ENCODE data around the gene CHSY1.

CHSY1 gene

GRCh38 chr15:101174152-101174920 is 77.5 kb downstream of the CHSY1 start:
- TF ChIP-seq TAF1 (IDR thresholded peaks at IDR 0.05; ENCODE audit: borderline replicate concordance, insufficient read depth, low read length) (no peak), POLR2AphosphoS5 (IDR thresholded peaks at IDR 0.05; ENCODE audit: low read depth, low read length) (no peak), REST (IDR thresholded peaks at IDR 0.05; ENCODE audit: insufficient read depth in 1 of 2, low read depth in 2 of 2, low read length in 2 of 2) (no peak), FOXP2 (optimal IDR thresholded peaks at IDR 0.05; ENCODE audit: borderline replicate concordance, extremely low read depth, extremely low read length, insufficient read depth) (no peak)

GRCh38 chr15:101173233-101174119 is 78.4 kb downstream of the CHSY1 start:
- TF ChIP-seq SIN3A (IDR thresholded peaks at IDR 0.05; ENCODE audit: borderline replicate concordance, insufficient read depth, low read length), result no peak
- TF ChIP-seq TAF1 (IDR thresholded peaks at IDR 0.05; ENCODE audit: borderline replicate concordance, insufficient read depth, low read length), result no peak
- TF ChIP-seq FOXP2 (optimal IDR thresholded peaks at IDR 0.05; ENCODE audit: borderline replicate concordance, extremely low read depth, extremely low read length, insufficient read depth), result no peak
- no peak for TF ChIP-seq POLR2AphosphoS5 (IDR thresholded peaks at IDR 0.05; ENCODE audit: low read depth, low read length)
- TF ChIP-seq REST (IDR thresholded peaks at IDR 0.05; ENCODE audit: insufficient read depth in 1 of 2, low read depth in 2 of 2, low read length in 2 of 2), result no peak

- TF ChIP-seq FOXP2 (optimal IDR thresholded peaks at IDR 0.05; ENCODE audit: borderline replicate concordance, extremely low read depth, extremely low read length, insufficient read depth), result no peak
- TF ChIP-seq POLR2AphosphoS5 (IDR thresholded peaks at IDR 0.05; ENCODE audit: low read depth, low read length), result no peak
- TF ChIP-seq REST (IDR thresholded peaks at IDR 0.05; ENCODE audit: insufficient read depth in 1 of 2, low read depth in 2 of 2, low read length in 2 of 2), result no peak
- no peak for TF ChIP-seq SIN3A (IDR thresholded peaks at IDR 0.05; ENCODE audit: borderline replicate concordance, insufficient read depth, low read length)
- no peak for TF ChIP-seq TAF1 (IDR thresholded peaks at IDR 0.05; ENCODE audit: borderline replicate concordance, insufficient read depth, low read length)
These were observed 79.3 kb downstream of the CHSY1 start for GRCh38 chr15:101172501-101173071.

- TF ChIP-seq POLR2AphosphoS5 (IDR thresholded peaks at IDR 0.05; ENCODE audit: low read depth, low read length) (no peak), SIN3A (IDR thresholded peaks at IDR 0.05; ENCODE audit: borderline replicate concordance, insufficient read depth, low read length) (no peak)
These were observed 79.9 kb downstream of the CHSY1 start for GRCh38 chr15:101171954-101172353.

GRCh38 chr15:101170568-101171350 is 81.1 kb downstream of the CHSY1 start:
- no peak for TF ChIP-seq REST (IDR thresholded peaks at IDR 0.05; ENCODE audit: insufficient read depth in 1 of 2, low read depth in 2 of 2, low read length in 2 of 2)
- TF ChIP-seq POLR2AphosphoS5 (IDR thresholded peaks at IDR 0.05; ENCODE audit: low read depth, low read length), result no peak
- TF ChIP-seq TAF1 (IDR thresholded peaks at IDR 0.05; ENCODE audit: borderline replicate concordance, insufficient read depth, low read length), result no peak
- no peak for TF ChIP-seq FOXP2 (optimal IDR thresholded peaks at IDR 0.05; ENCODE audit: borderline replicate concordance, extremely low read depth, extremely low read length, insufficient read depth)

Data from PFSK-1 (cell line).